Panc1 (cell line): ENCODE results near the gene PRLR.

ENCODE experiments used
- CTCF ChIP-seq: fragments of 450-650 bp; IDR thresholded peaks from 2 replicates; pipeline ENCODE4 v1.5.1; 2017; ENCODE audit warnings: mild to moderate bottlenecking
- REST ChIP-seq, 2 experiments: IDR thresholded peaks; 2 replicates each; pipeline ENCODE4 v1.6.1; 2011 to 2012; ENCODE audit warnings: low read depth in 2 of 2, control low read depth in 1 of 2, low read length in 1 of 2, mild to moderate bottlenecking in 1 of 2, moderate library complexity in 1 of 2; ENCODE audit not compliant: insufficient read depth in 1 of 2

- TF ChIP-seq CTCF: no peak
- no peak for TF ChIP-seq REST (IDR thresholded peaks at IDR 0.05; ENCODE audit: insufficient read depth in 1 of 2, low read depth in 2 of 2, low read length in 1 of 2)
Measured at GRCh38 chr5:35112300-35112699, 118.0 kb downstream of the PRLR start.
